Astrocyte of the spinal cord (primary cell): ENCODE measurements around the gene LUC7L3.

Experiments used
- DNase-seq: peaks from one replicate; pipeline ENCODE4 v3.0.0; 2011; ENCODE audit warnings: low read depth, low spot score
- H3K4me3 ChIP-seq: 2 replicates; pipeline ENCODE4 v1.5.1; 2011; ENCODE audit warnings: low read depth, mild to moderate bottlenecking, low read length, moderate library complexity
- CTCF ChIP-seq: IDR thresholded peaks from 2 replicates; pipeline ENCODE4 v1.5.1; 2012; ENCODE audit warnings: low read depth, mild to moderate bottlenecking, low read length, inconsistent platforms
- in situ Hi-C: cut with HindIII; loops from 2 replicates; pipeline ENCODE4 v1.10.0; 2017; ENCODE audit warnings: low sequenced_read_pairs

Gene LUC7L3

DNA sequence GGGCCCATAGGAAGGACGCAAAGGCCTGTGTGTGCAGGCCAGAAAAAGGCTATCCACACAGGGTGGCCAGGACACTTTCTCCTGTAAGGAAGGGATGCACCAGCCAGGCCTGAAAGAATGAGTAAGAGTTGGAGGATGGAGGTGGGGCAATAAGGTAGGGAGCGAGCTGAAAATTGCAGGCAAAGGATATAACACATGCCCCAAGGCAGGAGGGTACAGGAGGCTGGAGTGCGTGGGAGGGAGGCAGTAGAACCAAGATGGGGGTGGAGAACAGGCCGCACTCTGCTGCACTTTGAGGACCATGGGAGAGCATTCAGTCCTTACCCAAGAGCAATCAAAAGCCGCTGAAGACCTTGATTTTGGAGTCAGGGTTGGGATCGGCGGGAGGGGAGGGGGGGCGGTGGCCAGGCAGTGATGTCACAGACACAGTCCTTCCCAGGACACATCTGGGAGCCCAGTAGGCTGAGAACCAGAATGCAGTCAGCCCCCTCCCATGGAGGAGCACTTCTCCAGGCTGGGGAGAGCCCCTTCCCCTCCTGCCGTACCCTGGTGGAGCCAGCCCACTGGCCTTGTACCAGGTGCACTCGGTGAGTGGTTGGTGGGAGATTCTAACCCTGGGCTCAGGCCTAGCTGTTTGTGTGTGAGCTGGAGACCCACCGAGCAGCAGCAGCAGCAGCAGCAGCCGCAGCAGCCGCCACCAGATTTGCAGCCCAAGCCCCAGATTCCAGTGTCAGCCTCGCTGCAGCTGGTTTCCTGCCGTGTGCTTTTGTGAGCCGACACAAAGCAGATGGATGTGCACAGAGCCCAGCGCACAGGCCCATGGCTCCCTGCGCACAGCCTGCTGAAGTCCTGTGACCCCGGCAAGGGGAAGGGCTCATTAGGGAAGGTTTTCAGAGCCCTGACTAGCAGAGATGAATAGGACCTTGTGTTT, 29.2 kb upstream of the LUC7L3 start:
- peak; percentile 20 for DNase-seq
- TF ChIP-seq CTCF: no peak
- in situ Hi-C loops: no loop called here
- no peak overlapping the region for H3K4me3 ChIP-seq

DNA sequence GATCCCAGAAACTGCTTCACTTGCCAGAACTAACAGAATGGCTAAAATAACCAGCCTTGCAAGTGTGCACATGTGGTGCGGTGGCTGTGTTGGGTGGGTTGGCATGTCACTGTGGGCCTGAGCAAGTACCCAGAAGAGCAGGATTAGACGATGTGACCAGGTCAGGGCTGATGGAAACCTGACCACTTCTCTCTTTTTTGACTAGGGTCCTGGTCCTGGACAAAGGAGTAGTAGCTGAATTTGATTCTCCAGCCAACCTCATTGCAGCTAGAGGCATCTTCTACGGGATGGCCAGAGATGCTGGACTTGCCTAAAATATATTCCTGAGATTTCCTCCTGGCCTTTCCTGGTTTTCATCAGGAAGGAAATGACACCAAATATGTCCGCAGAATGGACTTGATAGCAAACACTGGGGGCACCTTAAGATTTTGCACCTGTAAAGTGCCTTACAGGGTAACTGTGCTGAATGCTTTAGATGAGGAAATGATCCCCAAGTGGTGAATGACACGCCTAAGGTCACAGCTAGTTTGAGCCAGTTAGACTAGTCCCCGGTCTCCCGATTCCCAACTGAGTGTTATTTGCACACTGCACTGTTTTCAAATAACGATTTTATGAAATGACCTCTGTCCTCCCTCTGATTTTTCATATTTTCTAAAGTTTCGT, 28.4 kb upstream of the LUC7L3 start:
- H3K4me3 ChIP-seq: no peak overlapping the region
- DNase-seq: no peak
- no peak for TF ChIP-seq CTCF
- in situ Hi-C loops: no loop called here

DNA sequence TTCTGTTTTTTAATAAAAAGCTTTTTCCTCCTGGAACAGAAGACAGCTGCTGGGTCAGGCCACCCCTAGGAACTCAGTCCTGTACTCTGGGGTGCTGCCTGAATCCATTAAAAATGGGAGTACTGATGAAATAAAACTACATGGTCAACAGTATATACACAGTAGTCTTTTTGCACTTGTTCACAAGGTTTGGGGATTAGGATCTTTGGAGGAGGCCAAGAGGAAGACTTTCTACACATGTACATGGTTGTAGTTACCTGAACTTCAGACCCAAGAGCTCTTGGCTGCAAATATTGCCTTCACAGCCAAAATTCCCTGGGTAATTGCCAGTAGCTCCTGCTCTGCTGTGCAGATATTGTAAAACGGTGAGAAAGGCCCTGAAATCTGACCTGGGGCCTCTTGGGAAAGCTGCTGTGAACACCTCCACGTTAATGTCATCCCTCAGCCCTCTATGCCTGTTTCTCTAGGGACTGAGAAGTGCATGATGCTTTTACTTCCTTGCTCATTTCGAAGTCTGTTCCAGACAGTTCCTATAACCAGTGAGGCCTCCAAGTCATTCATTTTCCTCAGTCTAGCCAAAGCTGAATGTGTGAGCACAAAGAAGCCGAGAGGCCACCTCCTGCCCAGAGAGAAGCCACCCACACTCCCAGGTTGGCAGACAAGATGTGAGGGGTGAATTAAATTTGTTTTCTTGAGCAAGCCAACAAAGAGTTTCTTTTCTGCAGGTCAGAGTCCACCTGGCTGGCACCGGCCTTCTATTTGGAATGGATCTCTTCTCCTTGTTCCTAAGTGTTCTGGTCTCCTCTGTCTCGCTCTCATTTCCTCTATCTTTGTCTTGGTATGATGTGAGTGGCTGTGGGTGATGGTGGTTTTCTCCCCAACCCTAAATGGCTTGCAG, 27.6 kb upstream of the LUC7L3 start:
- TF ChIP-seq CTCF: no peak
- in situ Hi-C loops: no loop called here
- H3K4me3 ChIP-seq: no peak overlapping the region
- no peak for DNase-seq

GRCh38 chr17:50692448-50693035, 26.9 kb upstream of the LUC7L3 start:
- in situ Hi-C loops: no loop called here
- no peak for TF ChIP-seq CTCF

GRCh38 chr17:50693036-50693682, 26.2 kb upstream of the LUC7L3 start:
- no peak for TF ChIP-seq CTCF
- peak; percentile 25 for DNase-seq
- no peak overlapping the region for H3K4me3 ChIP-seq
- in situ Hi-C loops: no loop called here

More at GRCh38 chr17:50692448-50693035, 26.9 kb upstream of the LUC7L3 start:
- DNase-seq: no peak
- no peak overlapping the region for H3K4me3 ChIP-seq
